ENCODE measurements around the gene CYP24A1.

CYP24A1 gene

GRCh38 chr20:54155736-54156317 is 18.0 kb downstream of the CYP24A1 start:
- no peak for DNase-seq

GRCh38 chr20:54154439-54154838 is 19.3 kb downstream of the CYP24A1 start:
- DNase-seq: no peak

DNA sequence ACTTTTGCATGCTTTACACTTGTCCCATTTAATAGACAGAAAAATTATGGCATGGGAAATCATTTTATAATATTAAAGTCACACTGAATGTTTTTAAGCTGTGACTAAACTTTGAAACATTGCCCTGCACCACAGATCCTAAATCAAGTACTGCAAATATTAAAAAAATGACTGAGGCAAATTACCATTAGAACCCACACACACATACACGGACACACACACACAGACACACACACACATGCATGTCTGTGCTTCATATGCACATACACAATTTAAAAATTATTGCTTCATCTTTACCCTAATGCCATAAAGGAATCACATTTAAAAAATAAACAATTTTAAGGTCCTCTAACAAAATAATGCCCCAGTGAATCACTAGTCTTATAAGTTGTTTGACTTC is 19.9 kb downstream of the CYP24A1 start:
- DNase-seq: no peak

GRCh38 chr20:54153041-54153327 is 20.8 kb downstream of the CYP24A1 start:
- no peak for DNase-seq

DNA sequence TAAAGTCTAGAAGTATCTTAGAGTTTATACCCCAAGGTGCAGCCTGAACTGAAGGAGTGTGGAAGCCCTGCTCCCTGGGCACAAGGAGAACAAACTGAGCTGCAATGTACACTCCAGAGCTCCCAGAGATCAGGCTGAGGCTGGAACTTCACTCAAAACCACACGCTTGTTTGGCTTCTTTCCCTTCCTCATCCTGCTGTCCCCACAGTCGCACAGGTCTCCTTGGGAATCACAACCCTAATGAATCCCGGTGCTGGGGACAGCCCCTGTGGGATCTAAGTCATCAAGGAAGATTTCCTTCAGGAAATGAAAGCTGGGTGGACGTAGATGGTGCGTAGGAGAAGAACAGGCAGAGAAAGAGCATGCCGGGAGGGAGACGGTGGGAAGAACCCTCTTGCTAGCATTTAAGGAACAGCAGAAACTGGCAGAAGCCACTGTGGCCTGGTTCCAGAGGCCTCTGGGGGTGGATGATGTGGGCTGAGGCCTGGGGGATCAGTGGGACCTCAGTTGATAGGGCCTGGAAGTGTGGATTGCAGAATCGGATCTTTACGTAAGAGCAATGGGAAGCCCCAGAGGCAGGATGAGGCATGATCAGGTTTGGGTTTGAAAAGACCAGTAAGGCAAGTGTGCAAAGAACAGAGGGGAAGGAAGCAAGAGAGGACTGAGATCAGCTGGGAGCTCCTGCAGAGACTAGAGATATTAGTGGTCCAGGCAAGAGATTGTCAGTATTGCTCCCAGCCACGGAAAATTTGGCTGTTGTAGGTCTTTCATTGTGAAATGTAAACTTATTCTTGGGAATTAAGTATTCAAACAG is 21.4 kb downstream of the CYP24A1 start:
- no peak for DNase-seq

GRCh38 chr20:54151511-54152226 is 22.1 kb downstream of the CYP24A1 start:
- no peak for DNase-seq

DNA sequence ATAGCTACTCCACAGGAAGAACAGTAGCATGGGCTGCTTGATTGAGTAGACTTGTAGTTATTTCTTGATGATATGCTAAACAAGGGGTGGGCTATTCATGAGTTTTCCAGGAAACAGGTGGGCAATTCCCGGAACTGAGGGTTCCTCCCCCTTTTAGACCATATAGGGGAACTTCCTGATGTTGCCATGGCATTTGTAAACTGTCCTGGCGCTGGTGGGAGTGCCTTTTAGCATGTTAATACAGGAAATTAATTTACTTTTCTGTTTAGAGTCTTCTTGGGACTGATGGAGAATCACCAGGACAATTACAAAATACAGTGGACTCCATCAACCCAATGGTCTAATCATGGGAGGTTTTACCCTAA is 22.7 kb downstream of the CYP24A1 start:
- DNase-seq: no peak

DNA sequence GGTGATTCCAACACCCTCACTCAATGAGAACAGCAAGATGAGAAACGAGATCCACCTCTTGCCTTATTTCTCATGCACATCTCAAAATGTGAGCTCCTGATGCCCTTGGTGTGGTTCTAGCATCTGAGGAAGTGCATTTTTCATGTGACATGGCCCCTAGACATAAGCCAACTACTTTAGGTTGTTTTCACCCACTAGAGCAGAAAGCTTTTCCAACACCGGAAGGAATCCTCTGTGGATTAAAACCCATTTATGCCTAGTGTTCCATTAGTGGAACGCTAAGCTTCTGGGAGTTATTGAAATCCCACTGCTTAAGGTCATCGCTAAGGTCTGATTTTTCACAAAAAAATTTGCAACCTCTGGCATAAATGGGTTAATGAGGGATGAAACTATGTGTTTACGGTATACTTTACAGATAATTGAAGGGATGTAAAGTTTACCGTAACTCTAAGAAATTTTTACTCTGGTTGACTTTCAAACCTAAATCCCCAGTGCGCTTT is 24.0 kb downstream of the CYP24A1 start:
- no peak for DNase-seq

DNA sequence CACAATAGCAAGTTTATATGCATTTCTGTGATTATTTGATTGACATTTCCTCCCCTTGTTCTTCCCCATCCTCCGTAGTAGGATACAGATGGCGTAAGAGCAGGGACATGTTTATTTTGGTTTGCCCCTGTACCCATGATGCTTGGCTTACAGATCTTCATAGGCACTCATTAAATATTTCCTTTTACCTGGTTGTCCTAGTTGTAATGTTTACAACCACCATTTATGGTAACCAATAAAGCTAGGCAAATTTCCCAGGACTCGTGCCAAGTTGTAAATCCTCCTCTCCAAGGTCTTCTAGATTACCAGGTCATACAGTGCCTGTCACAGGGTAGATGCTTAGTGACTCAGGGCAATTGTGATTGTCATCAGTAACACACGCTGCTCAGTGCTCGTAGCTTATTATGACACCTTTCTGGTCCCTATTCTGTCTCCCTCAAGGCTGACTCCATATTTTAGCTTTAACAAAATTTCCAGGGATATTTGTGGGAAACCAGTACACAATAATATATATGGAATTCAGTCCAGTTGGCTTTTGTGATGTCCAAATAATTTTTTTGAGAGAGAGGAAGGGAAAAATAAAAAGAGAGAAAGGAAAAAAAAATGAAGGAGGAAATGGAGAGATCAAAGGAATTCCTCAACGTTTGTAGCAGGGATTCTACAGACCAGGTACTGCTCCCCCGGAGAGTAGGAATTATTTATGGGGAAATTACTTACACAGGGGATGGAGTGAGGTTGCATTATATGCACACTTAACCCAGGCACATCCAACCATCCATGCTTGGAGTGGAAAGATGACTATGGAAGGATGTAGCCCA is 24.6 kb downstream of the CYP24A1 start:
- DNase-seq: no peak

GRCh38 chr20:54146672-54147071 is 27.1 kb downstream of the CYP24A1 start:
- DNase-seq: no peak

DNA sequence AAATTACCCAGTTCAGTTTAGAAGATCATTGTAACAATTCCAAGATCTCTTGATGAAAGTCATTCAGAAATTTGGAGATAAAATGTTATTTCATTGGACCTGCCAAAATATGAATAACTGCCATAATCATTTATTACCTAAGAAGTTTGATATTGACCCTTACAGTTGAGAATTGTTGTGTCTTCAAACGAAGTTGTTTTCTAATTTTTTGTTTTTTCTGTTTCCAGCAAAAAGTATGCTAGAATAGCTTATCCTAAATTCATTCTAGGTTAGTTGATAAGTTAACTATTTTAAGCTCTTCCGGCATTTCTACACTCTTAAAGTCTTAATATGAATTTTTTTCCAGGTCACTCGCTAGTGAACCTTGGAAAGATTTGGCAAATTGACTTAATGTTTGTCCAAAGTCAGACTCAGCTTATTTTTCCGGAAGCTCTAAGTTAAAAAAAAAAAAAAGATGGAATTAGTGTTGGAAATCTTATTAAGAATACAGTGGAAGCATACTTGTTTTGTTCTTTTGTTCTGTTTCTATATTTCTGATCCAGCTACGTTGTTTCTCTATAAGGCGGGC is 28.9 kb downstream of the CYP24A1 start:
- no peak for DNase-seq

DNA sequence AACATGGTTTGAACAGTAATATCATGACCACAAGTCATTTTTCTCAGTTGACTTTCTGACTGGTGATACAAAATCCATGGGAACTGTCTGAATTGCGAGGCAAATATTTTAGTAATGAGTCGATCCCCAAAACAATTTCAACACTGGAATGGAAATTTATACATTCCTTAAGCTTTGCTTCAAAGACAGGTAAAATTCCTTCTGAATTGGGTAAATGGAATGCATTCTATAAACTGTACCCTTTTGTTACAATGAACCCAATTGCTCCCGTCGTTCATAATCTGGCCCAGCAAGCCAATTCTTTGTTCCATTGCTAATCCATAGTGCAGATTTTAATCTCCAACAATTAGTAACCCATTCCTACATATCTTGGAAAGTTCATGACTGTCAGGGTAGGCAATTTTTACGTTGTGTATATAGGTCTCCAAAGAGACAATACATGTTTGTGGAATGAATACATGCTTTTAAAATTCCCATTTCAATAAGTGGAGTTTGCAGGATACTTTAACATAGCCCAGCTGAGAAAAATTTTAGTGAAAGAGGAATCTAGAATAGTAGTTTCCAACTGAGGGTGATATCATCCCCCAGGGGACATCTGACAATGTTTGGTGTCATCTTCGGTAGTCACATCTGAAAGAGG is 32.7 kb downstream of the CYP24A1 start:
- no peak for DNase-seq

- DNase-seq: no peak
Measured at GRCh38 chr20:54140486-54140885, 33.3 kb downstream of the CYP24A1 start.

DNA sequence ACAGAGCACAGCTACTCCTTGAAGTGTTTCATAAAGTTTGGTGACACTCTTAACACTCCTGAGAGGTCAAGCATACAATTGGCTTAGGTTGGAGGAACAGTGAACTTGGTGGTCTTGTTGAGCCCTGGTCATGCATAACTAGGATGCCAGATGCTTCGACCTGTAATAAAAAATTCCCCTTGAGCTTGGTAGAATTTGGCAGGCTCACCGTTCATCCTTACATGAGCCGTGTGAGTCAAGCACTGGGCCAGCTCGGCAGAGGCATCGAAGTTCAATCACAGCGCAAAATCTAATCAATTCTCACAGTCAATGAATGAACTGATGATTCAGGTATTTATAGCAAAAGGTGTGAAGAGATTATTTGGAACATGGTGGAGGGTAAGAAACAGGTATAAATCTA is 33.7 kb downstream of the CYP24A1 start:
- no peak for DNase-seq

DNA sequence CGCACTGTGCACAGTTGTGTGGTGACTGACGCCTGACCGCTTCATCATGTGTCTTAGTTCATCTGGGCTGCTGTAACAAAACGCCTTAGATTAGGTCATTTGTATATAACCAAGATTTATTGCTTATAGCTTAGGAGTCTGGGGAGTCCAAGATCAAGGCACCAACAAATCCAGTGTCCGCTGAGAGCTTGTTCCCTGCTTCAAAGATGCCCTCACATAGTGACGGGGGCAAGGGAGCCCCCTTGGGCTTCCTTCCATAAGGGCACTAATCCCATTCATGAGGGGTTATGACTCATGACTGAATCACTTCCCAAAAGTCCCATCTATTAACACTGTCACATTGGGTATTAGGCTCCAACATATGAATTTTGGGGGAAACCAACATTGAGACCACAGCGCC is 34.6 kb downstream of the CYP24A1 start:
- no peak for DNase-seq

GRCh38 chr20:54138427-54138826 is 35.4 kb downstream of the CYP24A1 start:
- no peak for DNase-seq

GRCh38 chr20:54137115-54137514 is 36.7 kb downstream of the CYP24A1 start:
- DNase-seq: no peak

DNA sequence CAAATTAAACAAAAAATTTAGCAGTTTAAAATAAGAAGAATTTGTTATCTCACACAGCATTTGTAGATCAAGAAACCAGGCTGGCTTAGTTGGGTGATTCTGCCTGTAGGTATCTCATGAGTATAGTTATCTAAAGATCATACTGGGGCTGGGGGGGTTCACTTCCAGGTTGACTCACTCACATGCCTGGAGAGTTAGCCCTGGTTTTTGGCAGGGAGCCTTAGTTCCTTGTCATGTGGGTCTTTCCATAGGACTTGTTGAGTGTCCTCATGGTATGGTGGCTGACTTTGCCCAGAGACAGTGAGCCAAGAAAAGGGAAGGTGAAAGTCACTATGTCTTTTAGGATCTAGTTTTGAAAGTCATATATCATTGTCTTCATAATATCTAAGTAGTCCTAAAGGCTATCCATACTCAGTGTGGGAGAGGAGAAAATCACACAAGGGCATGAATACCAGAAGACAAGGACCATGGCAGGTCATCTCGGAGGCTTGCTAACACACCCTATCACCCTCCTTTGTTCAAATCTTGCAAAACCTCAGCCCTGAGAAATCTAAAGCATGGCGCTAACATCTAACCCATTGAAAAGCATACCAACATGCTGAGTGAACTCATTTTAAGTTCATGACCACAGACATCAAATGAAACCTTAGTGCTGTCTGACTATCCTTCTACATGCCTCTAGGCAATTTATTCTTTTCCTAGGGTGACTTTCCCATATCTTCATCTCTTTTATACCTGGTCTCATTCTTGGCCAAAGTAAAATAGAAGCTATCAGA is 39.2 kb downstream of the CYP24A1 start:
- no peak for DNase-seq

DNA sequence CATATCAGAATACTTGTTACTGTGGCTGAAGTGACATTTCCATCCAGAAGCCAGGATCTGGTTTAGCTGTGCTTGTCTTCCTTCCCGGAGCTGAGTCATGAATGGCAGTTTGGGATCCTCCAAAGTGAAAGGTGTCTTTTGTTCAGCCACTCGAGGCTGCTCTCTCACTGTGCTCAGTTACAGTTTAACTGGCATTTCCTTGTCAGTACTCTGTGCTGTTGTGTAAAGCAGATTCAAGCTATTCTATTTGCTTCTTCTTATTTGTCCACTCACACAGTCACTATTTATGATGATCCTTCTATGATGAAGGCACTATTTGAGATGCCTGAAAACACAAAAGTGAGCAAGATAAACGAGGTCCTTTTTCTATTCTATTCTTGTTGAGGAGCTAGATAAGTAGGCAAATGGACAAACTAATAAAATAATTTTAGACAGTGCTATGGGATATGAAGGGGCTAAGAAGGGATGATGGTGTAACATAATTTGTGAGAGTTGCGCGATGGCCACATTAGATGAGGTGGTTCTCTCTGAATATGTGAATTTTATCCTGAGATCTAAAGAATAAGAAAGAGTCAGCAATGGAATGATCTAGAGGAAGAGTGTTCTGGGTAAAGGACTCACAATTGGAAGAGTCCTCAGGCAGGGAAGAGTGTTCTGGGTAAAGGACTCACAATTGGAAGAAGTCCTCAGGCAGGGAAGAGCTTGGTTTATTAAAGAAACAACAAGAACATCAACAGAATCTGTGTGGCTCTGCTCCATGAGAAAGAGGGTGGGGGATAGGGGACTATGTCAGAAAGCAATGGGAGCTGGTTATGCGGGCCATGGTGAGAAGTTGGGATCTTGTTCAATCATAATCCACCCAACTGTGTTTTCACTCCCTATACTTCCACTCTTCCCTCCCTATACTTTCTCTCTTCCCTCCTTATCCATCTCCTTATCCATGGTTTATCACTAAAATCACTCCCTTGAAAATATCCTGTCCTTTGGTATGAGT is 40.1 kb downstream of the CYP24A1 start:
- no peak for DNase-seq
